CD4-positive, alpha-beta T cell treated with Interleukin-21 for 1 hour (primary cell): ENCODE measurements around the gene TRAPPC14.
"Not testable (repeated sequence)": the region's sequence is repeated elsewhere in the genome, so short reads cannot be mapped to it uniquely, and the experiment has no call there.

ENCODE experiments used
- DNase-seq: peaks from one replicate; pipeline ENCODE4 v3.0.0-alpha.2; 2020

The TRAPPC14 gene

GRCh38 chr7:100153708-100154535 is 4.6 kb downstream of the TRAPPC14 start:
- DNase-seq = no peak

GRCh38 chr7:100152937-100153666 is 5.4 kb downstream of the TRAPPC14 start:
- no peak for DNase-seq

- no peak for DNase-seq
These were observed 6.1 kb downstream of the TRAPPC14 start for GRCh38 chr7:100152404-100152803.

- DNase-seq = peak; percentile 99
These were observed 9.8 kb downstream of the TRAPPC14 start, which contains the start of gene LAMTOR4 for GRCh38 chr7:100148559-100149328. Gene LAMTOR4 (plus strand): TSS chr7:100148918. CDS start chr7:100148973, 55 bp downstream.

GRCh38 chr7:100148225-100148558 is 10.3 kb downstream of the TRAPPC14 start:
- no peak for DNase-seq

- DNase-seq = no peak
These were observed 11.2 kb downstream of the TRAPPC14 start for GRCh38 chr7:100147278-100147677.

GRCh38 chr7:100146350-100146749 is 12.2 kb downstream of the TRAPPC14 start:
- not testable (repeated sequence) for DNase-seq

- DNase-seq = no peak
These were observed 16.1 kb downstream of the TRAPPC14 start for GRCh38 chr7:100142461-100142860.

- DNase-seq = no peak
These were observed 17.0 kb downstream of the TRAPPC14 start for GRCh38 chr7:100141555-100141949.

GRCh38 chr7:100137851-100138760 is 20.4 kb downstream of the TRAPPC14 start:
- no peak for DNase-seq

- peak; percentile 77 for DNase-seq
These were observed 25.8 kb downstream of the TRAPPC14 start for GRCh38 chr7:100132697-100133151.

GRCh38 chr7:100132126-100132525 is 26.4 kb downstream of the TRAPPC14 start:
- DNase-seq = no peak

GRCh38 chr7:100130608-100131453 is 27.7 kb downstream of the TRAPPC14 start:
- DNase-seq = peak; percentile 83

- DNase-seq = not testable (repeated sequence)
These were observed 28.3 kb downstream of the TRAPPC14 start for GRCh38 chr7:100130220-100130607.

- DNase-seq = no peak
These were observed 29.9 kb downstream of the TRAPPC14 start for GRCh38 chr7:100128637-100128963.

- DNase-seq = peak; percentile 20
These were observed 30.5 kb downstream of the TRAPPC14 start for GRCh38 chr7:100127866-100128636.

GRCh38 chr7:100126931-100127865 is 31.3 kb downstream of the TRAPPC14 start, which contains the start of gene MBLAC1:
Gene MBLAC1 (plus strand): TSS chr7:100126967. CDS start chr7:100127396, 429 bp downstream.
- DNase-seq = peak; percentile 94

GRCh38 chr7:100126239-100126930 is 32.1 kb downstream of the TRAPPC14 start:
- no peak for DNase-seq
